ENCODE measurements around the gene IFT57.
"Not testable (repeated sequence)": the region's sequence is repeated elsewhere in the genome, so short reads cannot be mapped to it uniquely, and the experiment has no call there.

IFT57 gene

GRCh38 chr3:108158251-108158650 is 64.0 kb downstream of the IFT57 start:
- no peak for ATAC-seq
- Mint-ChIP-seq H3K27ac (no peak overlapping the region), H3K4me1 (peaks cover 29% of the 10 kb centered on the region), H3K4me3 (no peak overlapping the region), H3K9me3 (peaks cover 14% of the 10 kb centered on the region), H3K27me3 (no peaks in the 10 kb centered on the region), H3K36me3 (peaks cover 42% of the 10 kb centered on the region)

GRCh38 chr3:108157273-108157672 is 65.0 kb downstream of the IFT57 start:
- peaks cover 14% of the 10 kb centered on the region for H3K9me3 Mint-ChIP-seq
- H3K27ac Mint-ChIP-seq: peak overlapping the region; percentile 60
- H3K4me1 Mint-ChIP-seq: peaks cover 29% of the 10 kb centered on the region
- H3K27me3 Mint-ChIP-seq: no peaks in the 10 kb centered on the region
- H3K4me3 Mint-ChIP-seq: no peak overlapping the region
- no peak for ATAC-seq
- H3K36me3 Mint-ChIP-seq: peaks cover 35% of the 10 kb centered on the region

- Mint-ChIP-seq H3K9me3 (peaks cover 14% of the 10 kb centered on the region), H3K27me3 (no peaks in the 10 kb centered on the region), H3K4me1 (peaks cover 29% of the 10 kb centered on the region), H3K27ac (no peak overlapping the region), H3K4me3 (no peak overlapping the region), H3K36me3 (peaks cover 35% of the 10 kb centered on the region)
- no peak for ATAC-seq
Measured at GRCh38 chr3:108156312-108156853, 65.8 kb downstream of the IFT57 start.

- not testable (repeated sequence) for H3K27me3 Mint-ChIP-seq, ATAC-seq, H3K27ac Mint-ChIP-seq, H3K4me3 Mint-ChIP-seq
- Mint-ChIP-seq H3K4me1 (peaks cover 28% of the 10 kb centered on the region), H3K36me3 (peaks cover 30% of the 10 kb centered on the region), H3K9me3 (peaks cover 14% of the 10 kb centered on the region)
Measured at GRCh38 chr3:108155642-108156041, 66.6 kb downstream of the IFT57 start.

GRCh38 chr3:108153451-108153981 is 68.7 kb downstream of the IFT57 start:
- no peak overlapping the region for H3K4me3 Mint-ChIP-seq
- H3K27me3 Mint-ChIP-seq: no peaks in the 10 kb centered on the region
- H3K9me3 Mint-ChIP-seq: peaks cover 14% of the 10 kb centered on the region
- H3K36me3 Mint-ChIP-seq: peaks cover 16% of the 10 kb centered on the region
- H3K4me1 Mint-ChIP-seq: peaks cover 13% of the 10 kb centered on the region
- no peak for ATAC-seq
- H3K27ac Mint-ChIP-seq: no peak overlapping the region

GRCh38 chr3:108152274-108152673 is 70.0 kb downstream of the IFT57 start:
- H3K4me1 Mint-ChIP-seq: peaks cover 10% of the 10 kb centered on the region
- H3K27ac Mint-ChIP-seq: no peak overlapping the region
- H3K27me3 Mint-ChIP-seq: no peaks in the 10 kb centered on the region
- peaks cover 16% of the 10 kb centered on the region for H3K36me3 Mint-ChIP-seq
- no peak for ATAC-seq
- peaks cover 14% of the 10 kb centered on the region for H3K9me3 Mint-ChIP-seq
- H3K4me3 Mint-ChIP-seq: no peak overlapping the region

GRCh38 chr3:108150200-108150599 is 72.0 kb downstream of the IFT57 start:
- Mint-ChIP-seq H3K9me3 (peaks cover 14% of the 10 kb centered on the region), H3K27ac (no peak overlapping the region), H3K4me1 (peaks cover 6% of the 10 kb centered on the region), H3K27me3 (no peaks in the 10 kb centered on the region), H3K36me3 (peaks cover 29% of the 10 kb centered on the region), H3K4me3 (no peak overlapping the region)
- ATAC-seq: no peak

- H3K4me1 Mint-ChIP-seq: peaks cover 14% of the 10 kb centered on the region
- ATAC-seq: no peak
- H3K27me3 Mint-ChIP-seq: no peaks in the 10 kb centered on the region
- no peaks in the 10 kb centered on the region for H3K9me3 Mint-ChIP-seq
- peaks cover 31% of the 10 kb centered on the region for H3K36me3 Mint-ChIP-seq
- H3K27ac Mint-ChIP-seq: no peak overlapping the region
- H3K4me3 Mint-ChIP-seq: no peak overlapping the region
Measured at GRCh38 chr3:108146139-108146538, 76.1 kb downstream of the IFT57 start.

- ATAC-seq: no peak
- Mint-ChIP-seq H3K4me3 (no peak overlapping the region), H3K27ac (no peak overlapping the region), H3K36me3 (peaks cover 36% of the 10 kb centered on the region), H3K27me3 (no peaks in the 10 kb centered on the region), H3K9me3 (no peaks in the 10 kb centered on the region), H3K4me1 (peaks cover 18% of the 10 kb centered on the region)
Measured at GRCh38 chr3:108145578-108145977, 76.6 kb downstream of the IFT57 start.

- H3K9me3 Mint-ChIP-seq: peaks cover 5% of the 10 kb centered on the region
- no peak for ATAC-seq
- H3K27me3 Mint-ChIP-seq: no peaks in the 10 kb centered on the region
- H3K4me1 Mint-ChIP-seq: peaks cover 66% of the 10 kb centered on the region
- H3K36me3 Mint-ChIP-seq: peaks cover 52% of the 10 kb centered on the region
- H3K4me3 Mint-ChIP-seq: no peak overlapping the region
- H3K27ac Mint-ChIP-seq: peak overlapping the region; percentile 91
Measured at GRCh38 chr3:108137460-108137814, 84.8 kb downstream of the IFT57 start.

- Mint-ChIP-seq H3K9me3 (peaks cover 5% of the 10 kb centered on the region), H3K27ac (peak overlapping the region; percentile 91), H3K27me3 (no peaks in the 10 kb centered on the region), H3K4me1 (peaks cover 66% of the 10 kb centered on the region), H3K36me3 (peaks cover 54% of the 10 kb centered on the region), H3K4me3 (no peak overlapping the region)
- ATAC-seq: peak; percentile 57
Measured at GRCh38 chr3:108136561-108137459, 85.4 kb downstream of the IFT57 start.

GRCh38 chr3:108134555-108134880 is 87.7 kb downstream of the IFT57 start:
- peak; percentile 67 for ATAC-seq
- H3K4me3 Mint-ChIP-seq: peak overlapping the region; percentile 80
- no peaks in the 10 kb centered on the region for H3K27me3 Mint-ChIP-seq
- H3K9me3 Mint-ChIP-seq: peaks cover 5% of the 10 kb centered on the region
- H3K36me3 Mint-ChIP-seq: peaks cover 47% of the 10 kb centered on the region
- peaks cover 77% of the 10 kb centered on the region for H3K4me1 Mint-ChIP-seq
- H3K27ac Mint-ChIP-seq: peak overlapping the region; percentile 91

- Mint-ChIP-seq H3K36me3 (peaks cover 42% of the 10 kb centered on the region), H3K27me3 (no peaks in the 10 kb centered on the region), H3K9me3 (peaks cover 5% of the 10 kb centered on the region), H3K4me1 (peaks cover 82% of the 10 kb centered on the region), H3K4me3 (peak overlapping the region; percentile 80), H3K27ac (peak overlapping the region; percentile 91)
- peak; percentile 60 for ATAC-seq
Measured at GRCh38 chr3:108133858-108134554, 88.2 kb downstream of the IFT57 start.

GRCh38 chr3:108133048-108133369 is 89.2 kb downstream of the IFT57 start:
- Mint-ChIP-seq H3K27ac (peak overlapping the region; percentile 91), H3K4me3 (peak overlapping the region; percentile 74), H3K27me3 (no peaks in the 10 kb centered on the region), H3K4me1 (peaks cover 92% of the 10 kb centered on the region), H3K9me3 (peaks cover 9% of the 10 kb centered on the region), H3K36me3 (peaks cover 47% of the 10 kb centered on the region)
- no peak for ATAC-seq

- H3K4me3 Mint-ChIP-seq: peak overlapping the region; percentile 61
- no peaks in the 10 kb centered on the region for H3K27me3 Mint-ChIP-seq
- H3K4me1 Mint-ChIP-seq: peaks cover 92% of the 10 kb centered on the region
- peaks cover 9% of the 10 kb centered on the region for H3K9me3 Mint-ChIP-seq
- ATAC-seq: peak; percentile 47
- peaks cover 41% of the 10 kb centered on the region for H3K36me3 Mint-ChIP-seq
- H3K27ac Mint-ChIP-seq: peak overlapping the region; percentile 91
Measured at GRCh38 chr3:108131475-108132134, 90.6 kb downstream of the IFT57 start.

Measured in stimulated activated memory B cell treated with anti-CD40 and anti-IgM and Interleukin-4, amounts not matched to agents 10 μg/mL and 1 μg/mL and 100 μg/mL, for 72 hours (primary cell).